A172 (cell line): ENCODE measurements around the gene NFXL1. TPM values are rescaled to one million over a fixed set of nuclear protein-coding genes. Genes with fewer than 3 reads are reported as not detected.
"Not testable (repeated sequence)": the region's sequence is repeated elsewhere in the genome, so short reads cannot be mapped to it uniquely, and the experiment has no call there.

Source experiments
- DNase-seq: peaks from one replicate; pipeline ENCODE4 v3.0.0-alpha.2; 2015; ENCODE audit warnings: low spot score
- total RNA-seq: library from RNA; depleted of rRNA; stranded (reverse); fragments of >200 nt; shearing (Covaris generic); gene quantifications from 2 replicates; pipeline ENCODE4 v1.2.3, GENCODE V29; 2014; rRNA removed

NFXL1 gene
- 5.9 and 8.7 TPM in 2 replicates for total RNA-seq

GRCh38 chr4:47914220-47914925, at the start of gene NFXL1:
NFXL1 (minus strand) TSS chr4:47914583; CDS start chr4:47914203, 380 bp downstream.
- peak; percentile 92 for DNase-seq

- DNase-seq: no peak
Observed at GRCh38 chr4:47954677-47955076, 40.3 kb upstream of the NFXL1 start.

- DNase-seq: no peak
Observed at GRCh38 chr4:47954245-47954644, 39.9 kb upstream of the NFXL1 start.

GRCh38 chr4:47945930-47946726, 31.7 kb upstream of the NFXL1 start:
- DNase-seq: no peak

GRCh38 chr4:47942081-47942819, 27.9 kb upstream of the NFXL1 start:
- no peak for DNase-seq

- DNase-seq: no peak
Observed at GRCh38 chr4:47939456-47939855, 25.1 kb upstream of the NFXL1 start.

GRCh38 chr4:47936336-47936735, 22.0 kb upstream of the NFXL1 start:
- no peak for DNase-seq

GRCh38 chr4:47933840-47934239, 19.5 kb upstream of the NFXL1 start:
- DNase-seq: peak; percentile 26

- DNase-seq: peak; percentile 18
Observed at GRCh38 chr4:47930971-47931804, 16.8 kb upstream of the NFXL1 start.

GRCh38 chr4:47929682-47930201, 15.4 kb upstream of the NFXL1 start:
- DNase-seq: no peak

GRCh38 chr4:47926667-47927258, 12.4 kb upstream of the NFXL1 start:
- peak; percentile 40 for DNase-seq

GRCh38 chr4:47923261-47923608, 8.9 kb upstream of the NFXL1 start:
- not testable (repeated sequence) for DNase-seq

- DNase-seq: not testable (repeated sequence)
Observed at GRCh38 chr4:47922436-47923260, 8.3 kb upstream of the NFXL1 start.

GRCh38 chr4:47917163-47917562, 2.8 kb upstream of the NFXL1 start:
- not testable (repeated sequence) for DNase-seq

- DNase-seq: no peak
Observed at GRCh38 chr4:47915378-47915777, 995 bp upstream of the NFXL1 start.

- no peak for DNase-seq
Observed at GRCh38 chr4:47914926-47915237, 499 bp upstream of the NFXL1 start.

- DNase-seq: peak; percentile 4
Observed at GRCh38 chr4:47913861-47914219, 543 bp downstream of the NFXL1 start.

- peak; percentile 28 for DNase-seq
Observed at GRCh38 chr4:47913330-47913729, 1.1 kb downstream of the NFXL1 start.

GRCh38 chr4:47907089-47907646, 7.2 kb downstream of the NFXL1 start:
- DNase-seq: no peak

GRCh38 chr4:47899639-47900038, 14.7 kb downstream of the NFXL1 start:
- no peak for DNase-seq
